ENCODE results near the gene PCDHA6. TPM values are rescaled to one million over a fixed set of nuclear protein-coding genes. Genes with fewer than 3 reads are reported as not detected.
A peak's percentile ranks its signal among the peaks of the same experiment; 100 is the strongest.
"Not testable (repeated sequence)": the region's sequence is repeated elsewhere in the genome, so short reads cannot be mapped to it uniquely, and the experiment has no call there.

PCDHA6 gene
- under 1 TPM; 0.22 to 0.31 TPM for total RNA-seq
- long read RNA-seq, result 0 reads

GRCh38 chr5:140827704-140828361, at the start of gene PCDHA6:
Gene PCDHA6 (plus strand): TSS chr5:140827960. CDS start chr5:140828092, 132 bp downstream.
- ATAC-seq, result no peak

GRCh38 chr5:140780512-140780911, 47.2 kb upstream of the PCDHA6 start:
- no peak for ATAC-seq
- intact Hi-C loops (cut with DNase I, micrococcal nuclease), result no loop called here
- no peak for DNase-seq

More at GRCh38 chr5:140827704-140828361, at the start of gene PCDHA6:
- DNase-seq, result no peak
- intact Hi-C loops (cut with DNase I, micrococcal nuclease), result no loop called here

GRCh38 chr5:140785905-140786686, 41.7 kb upstream of the PCDHA6 start, which contains the start of gene PCDHA1:
Gene PCDHA1 (plus strand): TSS chr5:140786140.
- ATAC-seq (no peak), DNase-seq (no peak)
- intact Hi-C loops (cut with DNase I, micrococcal nuclease), result no loop called here

- ATAC-seq; DNase-seq; intact Hi-C loops (cut with DNase I, micrococcal nuclease): not testable (repeated sequence)
Observed at GRCh38 chr5:140787422-140787821, 40.3 kb upstream of the PCDHA6 start.

GRCh38 chr5:140787849-140788504, 39.8 kb upstream of the PCDHA6 start:
- DNase-seq; intact Hi-C loops (cut with DNase I, micrococcal nuclease); ATAC-seq: not testable (repeated sequence)

- intact Hi-C loops (cut with DNase I, micrococcal nuclease), result no loop called here
- no peak for DNase-seq
- no peak for ATAC-seq
Observed at GRCh38 chr5:140791089-140791488, 36.7 kb upstream of the PCDHA6 start.

- DNase-seq (no peak), ATAC-seq (no peak)
- intact Hi-C loops (cut with DNase I, micrococcal nuclease), result no loop called here
Observed at GRCh38 chr5:140794595-140795258, 33.0 kb upstream of the PCDHA6 start, which contains the start of gene PCDHA2. Gene PCDHA2 (plus strand): TSS chr5:140794852.

- ATAC-seq, result no peak
- intact Hi-C loops (cut with DNase I, micrococcal nuclease), result no loop called here
- DNase-seq, result no peak
Observed at GRCh38 chr5:140795259-140795641, 32.5 kb upstream of the PCDHA6 start.

- DNase-seq; ATAC-seq; intact Hi-C loops (cut with DNase I, micrococcal nuclease): not testable (repeated sequence)
Observed at GRCh38 chr5:140796072-140796717, 31.6 kb upstream of the PCDHA6 start.

GRCh38 chr5:140796718-140797095, 31.1 kb upstream of the PCDHA6 start:
- intact Hi-C loops (cut with DNase I, micrococcal nuclease), result no loop called here
- no peak for ATAC-seq
- no peak for DNase-seq

GRCh38 chr5:140800816-140801493, 26.8 kb upstream of the PCDHA6 start, which contains the start of gene PCDHA3:
Gene PCDHA3 (plus strand): TSS chr5:140801057.
- DNase-seq, result no peak
- intact Hi-C loops (cut with DNase I, micrococcal nuclease), result no loop called here
- no peak for ATAC-seq

- DNase-seq, result no peak
- intact Hi-C loops (cut with DNase I, micrococcal nuclease), result no loop called here
- no peak for ATAC-seq
Observed at GRCh38 chr5:140801494-140801841, 26.3 kb upstream of the PCDHA6 start.

- intact Hi-C loops (cut with DNase I, micrococcal nuclease); DNase-seq; ATAC-seq: not testable (repeated sequence)
Observed at GRCh38 chr5:140802381-140802780, 25.4 kb upstream of the PCDHA6 start.

GRCh38 chr5:140802781-140803271, 24.9 kb upstream of the PCDHA6 start:
- ATAC-seq (no peak), DNase-seq (no peak)
- intact Hi-C loops (cut with DNase I, micrococcal nuclease), result no loop called here

GRCh38 chr5:140806834-140807775, 20.7 kb upstream of the PCDHA6 start, which contains the start of gene PCDHA4:
Gene PCDHA4 (plus strand): TSS chr5:140807068.
- DNase-seq (no peak), ATAC-seq (peak; percentile 71)
- intact Hi-C loops (cut with DNase I, micrococcal nuclease), result no loop called here

- intact Hi-C loops (cut with DNase I, micrococcal nuclease); ATAC-seq; DNase-seq: not testable (repeated sequence)
Observed at GRCh38 chr5:140808241-140808888, 19.4 kb upstream of the PCDHA6 start.

Measured in left colon (tissue), 2 donors.